Effector memory CD4-positive, alpha-beta T cell (primary cell): ENCODE measurements around the gene CIDEA.
"Not testable (repeated sequence)": the region's sequence is repeated elsewhere in the genome, so short reads cannot be mapped to it uniquely, and the experiment has no call there.

Experiments
- DNase-seq, 3 donors: peaks; one replicate each; pipeline ENCODE4 v3.0.0-alpha.2; 2020
- H3K27ac ChIP-seq: 2 replicates; pipeline ENCODE4 v1.7.0; 2013; ENCODE audit warnings: mild to moderate bottlenecking, low read length, moderate library complexity; ENCODE audit not compliant: insufficient read depth, poor library complexity, severe bottlenecking
- H3K27me3 ChIP-seq: replicated peaks from 2 replicates; pipeline ENCODE4 v1.7.0; 2013; ENCODE audit warnings: mild to moderate bottlenecking, low read length; ENCODE audit not compliant: insufficient read depth, control insufficient read depth, poor library complexity, severe bottlenecking
- H3K36me3 ChIP-seq: 2 replicates; pipeline ENCODE4 v1.7.0; 2013; ENCODE audit warnings: mild to moderate bottlenecking, low read length, moderate library complexity; ENCODE audit not compliant: control insufficient read depth, insufficient read depth
- H3K4me1 ChIP-seq: 2 replicates; pipeline ENCODE4 v1.7.0; 2013; ENCODE audit warnings: low read length, mild to moderate bottlenecking; ENCODE audit not compliant: control insufficient read depth, insufficient read depth, poor library complexity, severe bottlenecking
- H3K4me3 ChIP-seq: 2 replicates; pipeline ENCODE4 v1.7.0; 2013; ENCODE audit warnings: low read length, low read depth, mild to moderate bottlenecking; ENCODE audit not compliant: insufficient read depth, poor library complexity, severe bottlenecking
- H3K9me3 ChIP-seq: 2 replicates; pipeline ENCODE4 v1.7.0; 2013; ENCODE audit warnings: mild to moderate bottlenecking, low read length, moderate library complexity; ENCODE audit not compliant: control insufficient read depth

Gene CIDEA

DNA sequence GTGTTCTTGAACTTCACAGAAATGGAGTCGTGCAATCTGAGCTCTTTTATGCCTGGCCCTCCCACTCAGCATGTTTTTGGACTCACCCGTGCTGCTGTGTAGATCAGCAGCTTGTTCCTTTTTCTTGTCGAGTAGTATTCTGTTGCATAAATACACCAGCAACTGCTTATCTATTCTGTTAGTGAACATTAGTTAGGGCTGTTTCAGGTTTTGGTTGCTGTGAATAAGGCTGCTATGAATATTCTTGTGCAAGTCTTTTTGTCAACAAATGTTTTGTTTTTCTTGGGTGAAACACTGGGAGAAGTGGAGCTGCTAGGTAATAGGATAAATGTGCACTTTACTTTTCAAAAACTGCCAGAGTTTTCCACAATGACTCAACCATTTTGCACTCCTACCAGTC is 15.3 kb upstream of the CIDEA start:
- Histone ChIP-seq H3K9me3 (no peaks in the 10 kb centered on the region), H3K4me1 (no peaks in the 10 kb centered on the region), H3K27me3 (no peaks in the 10 kb centered on the region), H3K4me3 (no peak overlapping the region), H3K27ac (no peak overlapping the region), H3K36me3 (no peaks in the 10 kb centered on the region)
- no peak for DNase-seq

DNA sequence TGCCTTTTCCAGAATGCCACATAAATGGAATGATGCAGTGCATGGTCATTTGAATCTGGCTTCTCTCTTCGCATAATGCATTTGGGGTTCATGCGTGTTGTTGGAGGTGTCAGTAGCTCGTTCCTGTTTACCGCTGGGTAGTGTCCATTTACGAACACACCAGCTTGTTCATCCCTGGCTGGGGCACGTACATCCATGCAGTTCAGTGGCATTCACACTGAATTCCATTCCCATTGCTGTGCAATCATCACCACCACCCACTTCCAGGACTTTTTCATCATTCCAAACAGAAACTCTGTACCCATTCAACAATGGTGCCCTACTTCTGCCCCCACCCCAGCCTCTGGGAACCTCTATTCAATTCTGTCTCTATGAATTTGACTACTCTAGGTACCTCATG is 14.7 kb upstream of the CIDEA start:
- no peak for DNase-seq
- Histone ChIP-seq H3K4me3 (no peak overlapping the region), H3K9me3 (no peaks in the 10 kb centered on the region), H3K27me3 (no peaks in the 10 kb centered on the region), H3K36me3 (no peaks in the 10 kb centered on the region), H3K4me1 (no peaks in the 10 kb centered on the region), H3K27ac (no peak overlapping the region)

DNA sequence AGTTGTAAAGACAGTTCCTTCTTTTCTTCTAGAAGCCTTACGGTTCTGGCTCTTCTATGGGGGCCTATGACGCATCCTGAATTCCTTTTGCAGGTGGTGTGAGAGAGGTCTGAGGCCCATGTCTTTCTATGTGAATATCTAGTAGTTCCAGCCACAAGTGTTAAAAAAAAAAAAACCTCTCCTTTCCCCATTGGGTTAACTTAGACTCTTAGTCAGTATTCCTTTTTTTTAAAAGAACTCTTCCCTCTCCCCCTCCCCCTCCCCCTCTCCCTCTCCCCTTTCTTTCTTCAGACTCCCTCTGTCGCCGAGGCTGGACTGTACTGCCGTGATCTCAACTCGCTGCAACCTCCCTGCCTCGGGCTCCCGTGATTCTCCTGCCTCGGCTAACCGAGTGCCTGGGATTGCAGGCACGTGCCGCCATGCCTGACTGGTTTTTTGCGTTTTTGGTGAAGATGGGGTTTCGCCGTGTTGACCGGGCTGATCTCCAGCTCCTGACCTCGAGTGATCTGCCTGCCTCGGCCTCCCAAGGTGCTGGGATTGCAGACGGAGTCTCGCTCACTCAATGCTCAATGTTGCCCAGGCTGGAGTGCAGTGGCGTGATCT is 11.4 kb upstream of the CIDEA start:
- Histone ChIP-seq H3K9me3 (no peaks in the 10 kb centered on the region), H3K27ac (no peak overlapping the region), H3K27me3 (no peaks in the 10 kb centered on the region), H3K4me3 (no peak overlapping the region), H3K4me1 (no peaks in the 10 kb centered on the region), H3K36me3 (no peaks in the 10 kb centered on the region)
- DNase-seq, result no peak

DNA sequence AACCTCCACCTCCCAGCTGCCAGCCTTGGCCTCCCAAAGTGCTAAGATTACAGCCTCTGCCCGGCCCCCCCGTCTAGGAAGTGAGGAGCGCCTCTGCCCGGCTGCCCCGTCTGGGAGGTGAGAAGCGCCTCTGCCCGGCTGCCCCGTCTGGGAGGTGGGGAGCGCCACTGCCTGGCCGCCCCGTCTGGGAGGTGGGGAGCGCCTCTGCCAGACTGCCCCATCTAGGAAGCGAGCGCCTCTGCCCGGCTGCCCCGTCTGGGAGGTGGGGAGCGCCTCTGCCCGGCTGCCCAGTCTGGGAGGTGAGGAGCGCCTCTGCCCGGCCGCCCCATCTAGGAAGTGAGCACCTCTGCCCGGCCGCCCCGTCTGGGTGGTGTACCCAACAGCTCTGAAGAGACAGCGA is 10.9 kb upstream of the CIDEA start:
- not testable (repeated sequence) for H3K36me3 ChIP-seq, H3K27ac ChIP-seq, H3K4me1 ChIP-seq, DNase-seq, H3K27me3 ChIP-seq, H3K9me3 ChIP-seq, H3K4me3 ChIP-seq

DNA sequence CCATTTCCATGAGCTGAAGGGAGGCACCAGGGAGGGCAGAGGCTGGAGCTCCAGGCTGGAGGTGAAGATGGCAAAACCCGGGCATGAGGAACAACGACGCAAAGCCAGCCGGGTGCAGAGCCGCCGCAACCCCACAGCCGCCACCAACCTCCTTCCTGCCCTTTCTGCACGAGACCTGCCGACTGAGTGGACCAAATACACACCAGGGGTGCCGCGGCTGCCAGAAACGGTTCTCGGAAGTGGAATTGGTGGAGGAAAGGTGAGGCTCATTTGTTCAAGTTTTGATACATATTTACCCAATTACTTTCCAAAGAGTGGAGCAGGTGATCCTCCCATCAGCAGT is 8.4 kb upstream of the CIDEA start:
- Histone ChIP-seq H3K27me3 (no peaks in the 10 kb centered on the region), H3K36me3 (no peaks in the 10 kb centered on the region), H3K9me3 (no peaks in the 10 kb centered on the region), H3K4me3 (no peak overlapping the region), H3K4me1 (no peaks in the 10 kb centered on the region), H3K27ac (no peak overlapping the region)
- no peak for DNase-seq

DNA sequence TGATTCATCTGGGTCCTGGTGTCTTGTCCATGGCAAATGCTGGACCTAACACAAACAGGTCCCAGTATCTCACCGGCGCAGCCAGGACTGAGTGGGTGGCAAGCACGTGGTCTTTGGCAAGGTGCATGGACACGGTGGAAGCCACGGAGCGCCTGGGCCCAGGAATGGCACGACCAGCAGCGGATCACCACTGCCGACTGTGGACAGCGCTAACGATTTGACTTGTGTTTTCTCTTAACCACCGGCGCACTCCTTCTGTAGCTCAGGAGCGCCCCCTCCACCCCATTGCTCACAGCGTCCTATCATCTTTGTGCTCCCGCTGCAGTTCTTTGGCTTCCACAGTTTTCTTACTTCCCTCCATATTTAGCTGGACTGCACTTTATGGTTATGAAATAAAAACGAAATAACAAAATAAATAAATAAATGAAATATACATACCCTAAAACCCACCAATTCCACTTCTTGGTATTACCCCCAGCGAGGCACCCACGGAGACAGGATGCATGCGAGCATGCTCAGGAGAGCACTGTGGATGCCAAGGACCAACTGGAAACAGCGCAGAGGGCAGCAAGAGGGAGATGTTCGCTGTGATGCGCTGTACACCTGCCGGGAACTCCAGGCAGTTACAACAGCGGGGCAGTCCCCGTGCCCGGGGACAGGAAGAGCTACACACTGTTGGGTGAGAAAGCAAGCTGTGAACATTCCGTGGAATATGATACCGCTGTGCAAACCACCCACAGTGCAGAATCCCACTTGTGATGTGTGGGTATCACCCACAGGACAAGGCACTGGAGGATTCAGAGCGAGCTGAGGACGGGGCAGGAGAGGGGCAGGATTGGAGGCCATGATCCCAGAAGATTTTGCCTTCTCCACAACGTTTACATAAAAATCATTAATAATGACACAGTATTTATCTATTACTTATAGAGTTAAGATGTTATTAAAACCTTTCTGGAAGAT is 7.0 kb upstream of the CIDEA start:
- Histone ChIP-seq H3K4me3 (no peak overlapping the region), H3K27me3 (peaks cover under 1% of the 10 kb centered on the region)

DNA sequence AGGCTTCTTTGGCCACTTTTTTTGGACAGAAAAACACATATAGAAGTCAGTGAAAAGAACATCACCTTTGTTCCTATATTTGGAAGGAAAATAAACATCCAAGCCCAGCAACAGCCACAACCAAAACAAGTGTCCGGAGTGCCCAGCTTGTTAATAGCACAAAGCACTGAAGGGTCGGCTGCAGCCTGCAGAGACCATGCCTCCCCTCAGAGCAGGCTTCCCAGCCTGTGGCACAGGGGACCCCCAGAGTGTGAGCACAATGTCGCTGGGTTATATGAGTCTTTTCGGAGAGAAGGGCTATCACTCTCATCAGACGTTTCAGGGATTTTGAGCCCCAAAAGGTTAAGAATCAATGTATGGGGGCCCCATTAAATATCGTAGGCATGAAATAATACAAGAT is 6.2 kb upstream of the CIDEA start:
- no peaks in the 10 kb centered on the region for H3K4me1 ChIP-seq
- no peak for DNase-seq
- no peaks in the 10 kb centered on the region for H3K9me3 ChIP-seq
- H3K27me3 ChIP-seq, result peaks cover 3% of the 10 kb centered on the region
- H3K27ac ChIP-seq, result no peak overlapping the region
- no peaks in the 10 kb centered on the region for H3K36me3 ChIP-seq
- no peak overlapping the region for H3K4me3 ChIP-seq

More for the DNA sequence above, 7.0 kb upstream of the CIDEA start:
- Histone ChIP-seq H3K27ac (no peak overlapping the region), H3K36me3 (no peaks in the 10 kb centered on the region), H3K9me3 (no peaks in the 10 kb centered on the region), H3K4me1 (no peaks in the 10 kb centered on the region)
- DNase-seq, result no peak

DNA sequence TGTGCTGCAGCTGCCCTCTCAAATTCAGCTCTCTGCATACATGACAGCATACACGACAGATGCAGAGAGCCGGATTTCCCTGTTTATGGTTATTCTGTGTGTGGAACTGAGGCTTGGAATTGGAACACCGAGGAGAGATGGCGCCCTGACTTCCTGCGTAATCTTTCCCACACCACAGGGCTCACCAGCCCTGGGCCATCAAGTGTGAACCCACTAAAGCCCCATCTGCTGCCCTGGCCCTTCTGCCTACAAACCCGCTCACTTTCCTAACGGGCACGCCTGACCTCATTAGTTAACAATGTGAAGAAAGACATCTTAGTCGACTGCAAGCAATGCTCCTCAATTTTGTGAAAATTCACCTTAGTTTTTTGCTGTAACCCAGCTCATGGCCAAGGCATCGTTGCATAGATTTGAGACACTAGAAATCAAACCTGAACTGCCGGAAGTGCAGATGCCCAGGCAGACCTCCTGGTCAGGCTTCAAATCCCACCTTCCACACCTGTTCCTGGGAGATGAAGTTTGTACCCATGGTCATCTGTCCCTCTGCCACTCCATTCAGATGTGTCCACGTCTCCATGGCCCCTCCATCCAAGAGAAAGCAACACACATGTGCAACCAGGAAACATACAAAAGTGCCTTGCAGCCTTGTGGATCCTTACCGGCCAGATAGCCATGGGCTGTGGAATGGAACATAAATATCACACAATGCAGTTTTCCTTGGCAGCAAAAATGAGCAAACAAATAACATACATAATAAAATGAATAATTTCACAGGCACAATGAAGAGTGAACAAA is 5.0 kb upstream of the CIDEA start:
- DNase-seq, result no peak
- Histone ChIP-seq H3K4me3 (no peak overlapping the region), H3K27me3 (peaks cover 3% of the 10 kb centered on the region), H3K9me3 (no peaks in the 10 kb centered on the region), H3K36me3 (no peaks in the 10 kb centered on the region), H3K27ac (no peak overlapping the region), H3K4me1 (no peaks in the 10 kb centered on the region)

DNA sequence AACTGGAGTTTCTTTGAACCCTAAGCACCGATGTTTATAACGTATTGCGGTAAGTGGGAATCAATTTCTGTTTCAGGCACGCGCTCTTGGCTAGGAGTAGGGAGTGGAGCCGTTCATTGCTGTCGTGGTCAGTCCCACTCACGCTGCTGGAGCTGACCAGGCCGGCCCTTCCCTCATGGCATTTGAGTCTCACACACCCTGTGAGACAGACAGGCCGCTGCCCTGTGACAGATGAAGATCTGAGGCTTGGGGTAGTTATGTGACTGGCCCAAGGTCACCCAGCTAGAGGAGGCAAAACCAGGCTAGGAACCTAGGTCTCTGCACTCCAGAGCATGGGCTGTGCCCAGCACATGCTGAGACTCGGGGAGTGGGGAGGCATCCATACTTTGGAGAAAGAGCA is 2.9 kb upstream of the CIDEA start:
- H3K36me3 ChIP-seq, result no peaks in the 10 kb centered on the region
- H3K4me3 ChIP-seq, result no peak overlapping the region
- DNase-seq, result no peak
- H3K27me3 ChIP-seq, result peaks cover 3% of the 10 kb centered on the region
- H3K9me3 ChIP-seq, result no peaks in the 10 kb centered on the region
- H3K4me1 ChIP-seq, result no peaks in the 10 kb centered on the region
- no peak overlapping the region for H3K27ac ChIP-seq

DNA sequence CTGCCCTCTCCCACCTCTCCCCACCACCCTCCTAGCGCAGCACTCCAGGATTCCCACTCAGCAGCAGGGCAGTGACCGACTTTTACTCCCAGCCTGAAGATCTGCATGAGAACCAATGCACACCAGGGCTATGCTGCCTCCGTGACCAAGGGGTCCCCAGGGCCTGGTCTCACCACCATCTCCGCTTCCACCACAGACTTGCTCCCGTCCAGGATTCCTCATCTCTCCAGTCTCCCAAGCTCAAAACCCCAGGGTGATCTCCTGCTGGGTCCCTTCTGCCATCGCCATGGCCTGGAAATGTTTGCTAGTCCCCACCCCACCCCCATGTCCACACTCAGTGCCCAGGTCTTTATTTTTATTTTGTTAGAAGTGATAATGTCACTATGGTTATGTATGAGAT is 2.1 kb upstream of the CIDEA start:
- DNase-seq, result no peak
- peaks cover 3% of the 10 kb centered on the region for H3K27me3 ChIP-seq
- no peak overlapping the region for H3K27ac ChIP-seq

More for the DNA sequence above, 2.1 kb upstream of the CIDEA start:
- no peaks in the 10 kb centered on the region for H3K4me1 ChIP-seq
- H3K4me3 ChIP-seq, result no peak overlapping the region
- H3K36me3 ChIP-seq, result no peaks in the 10 kb centered on the region
- no peaks in the 10 kb centered on the region for H3K9me3 ChIP-seq
